ENCODE measurements around the gene DHCR24.

DHCR24 gene

GRCh38 chr1:54848134-54848948 lies 38.7 kb downstream of the DHCR24 start:
- DNase-seq (ENCODE audit: low read depth) = no peak
- no peak overlapping the region for H3K4me3 ChIP-seq (ENCODE audit: low read depth, low read length)
- peak; percentile 31 for TF ChIP-seq CTCF (conservative IDR thresholded peaks at IDR 0.05; ENCODE audit: low read depth, low read length)

- no peak overlapping the region for H3K4me3 ChIP-seq (ENCODE audit: low read depth, low read length)
- no peak for DNase-seq (ENCODE audit: low read depth)
- TF ChIP-seq CTCF (conservative IDR thresholded peaks at IDR 0.05; ENCODE audit: low read depth, low read length) = no peak
Measured at GRCh38 chr1:54846716-54847284, 40.2 kb downstream of the DHCR24 start.

GRCh38 chr1:54846301-54846700 lies 40.7 kb downstream of the DHCR24 start:
- no peak for TF ChIP-seq CTCF (conservative IDR thresholded peaks at IDR 0.05; ENCODE audit: low read depth, low read length)
- H3K4me3 ChIP-seq (ENCODE audit: low read depth, low read length) = no peak overlapping the region
- no peak for DNase-seq (ENCODE audit: low read depth)

GRCh38 chr1:54845772-54846171 lies 41.2 kb downstream of the DHCR24 start:
- no peak for TF ChIP-seq CTCF (conservative IDR thresholded peaks at IDR 0.05; ENCODE audit: low read depth, low read length)
- H3K4me3 ChIP-seq (ENCODE audit: low read depth, low read length) = no peak overlapping the region
- DNase-seq (ENCODE audit: low read depth) = no peak

- TF ChIP-seq CTCF (conservative IDR thresholded peaks at IDR 0.05; ENCODE audit: low read depth, low read length) = no peak
- DNase-seq (ENCODE audit: low read depth) = no peak
- no peak overlapping the region for H3K4me3 ChIP-seq (ENCODE audit: low read depth, low read length)
Measured at GRCh38 chr1:54844564-54844963, 42.4 kb downstream of the DHCR24 start.

- H3K4me3 ChIP-seq (ENCODE audit: low read depth, low read length) = no peak overlapping the region
- DNase-seq (ENCODE audit: low read depth) = no peak
- TF ChIP-seq CTCF (conservative IDR thresholded peaks at IDR 0.05; ENCODE audit: low read depth, low read length) = no peak
Measured at GRCh38 chr1:54843449-54843848, 43.5 kb downstream of the DHCR24 start.

- no peak for DNase-seq (ENCODE audit: low read depth)
- no peak overlapping the region for H3K4me3 ChIP-seq (ENCODE audit: low read depth, low read length)
- no peak for TF ChIP-seq CTCF (conservative IDR thresholded peaks at IDR 0.05; ENCODE audit: low read depth, low read length)
Measured at GRCh38 chr1:54842963-54843362, 44.0 kb downstream of the DHCR24 start.
